Neural cell (in vitro differentiated cells): Measurements from ENCODE around the gene LAMP1. TPM values are rescaled to one million over a fixed set of nuclear protein-coding genes. Genes with fewer than 3 reads are reported as not detected.

Experiments
- H2AFZ ChIP-seq: fragments of 200-600, 300-800 bp; sonication (generic), shearing (Covaris generic); 2 replicates; pipeline ENCODE4 v1.6.0; 2014; ENCODE audit warnings: low read depth, mild to moderate bottlenecking, antibody characterized with exemption, low read length, moderate library complexity
- H3F3A ChIP-seq: fragments of 200-600 bp; shearing (Covaris generic); 2 replicates; pipeline ENCODE4 v1.6.1; 2016; ENCODE audit warnings: mild to moderate bottlenecking, moderate library complexity, mixed read lengths, antibody characterized with exemption, low read length; ENCODE audit not compliant: insufficient read depth, poor library complexity, severe bottlenecking
- H3K27ac ChIP-seq: fragments of 200-600, 300-800 bp; sonication (generic), shearing (Covaris generic); 2 replicates; pipeline ENCODE4 v1.5.1; 2014; ENCODE audit warnings: mild to moderate bottlenecking, low read length, moderate library complexity
- H3K27me3 ChIP-seq: fragments of 300-800, 200-600 bp; sonication (generic), shearing (Covaris generic); 2 replicates; pipeline ENCODE4 v1.6.0; 2014; ENCODE audit warnings: mild to moderate bottlenecking, low read depth, low read length, moderate library complexity; ENCODE audit not compliant: insufficient read depth
- H3K36me3 ChIP-seq: fragments of 300-800, 200-600 bp; sonication (generic), shearing (Covaris generic); 2 replicates; pipeline ENCODE4 v1.5.1; 2014; ENCODE audit warnings: mild to moderate bottlenecking, antibody characterized with exemption, low read length, moderate library complexity; ENCODE audit not compliant: insufficient read depth
- H3K4me2 ChIP-seq: fragments of 300-800, 200-600 bp; sonication (generic), shearing (Covaris generic); 2 replicates; pipeline ENCODE4 v1.6.0; 2014; ENCODE audit warnings: mild to moderate bottlenecking, low read length
- H3K4me3 ChIP-seq: fragments of 300-800, 200-600 bp; sonication (generic), shearing (Covaris generic); 2 replicates; pipeline ENCODE4 v1.5.1; 2014; ENCODE audit warnings: mild to moderate bottlenecking, low read length, moderate library complexity
- H3K79me2 ChIP-seq: fragments of 200-600 bp; shearing (Covaris generic); replicated peaks from 2 replicates; pipeline ENCODE4 v1.6.0; 2014; ENCODE audit warnings: mild to moderate bottlenecking, low read length, moderate library complexity; ENCODE audit not compliant: insufficient read depth
- H3K9ac ChIP-seq: fragments of 300-800, 200-600 bp; sonication (generic), shearing (Covaris generic); 2 replicates; pipeline ENCODE4 v1.6.1; 2016; ENCODE audit warnings: mild to moderate bottlenecking, low read length, mixed read lengths
- H3K9me2 ChIP-seq: fragments of 200-600 bp; shearing (Covaris generic); 2 replicates; pipeline ENCODE4 v1.6.1; 2016; ENCODE audit warnings: mild to moderate bottlenecking, low read length, mixed read lengths; ENCODE audit not compliant: insufficient read depth
- H3K9me3 ChIP-seq: fragments of 200-600, 300-800 bp; sonication (generic), shearing (Covaris generic); 2 replicates; pipeline ENCODE4 v1.6.1; 2016; ENCODE audit warnings: mild to moderate bottlenecking, mixed run types, low read length, moderate library complexity, mixed read lengths
- H4K20me1 ChIP-seq: fragments of 200-600 bp; shearing (Covaris generic); 2 replicates; pipeline ENCODE4 v1.6.1; 2016; ENCODE audit warnings: mild to moderate bottlenecking, mixed run types; ENCODE audit not compliant: insufficient read depth
- CTCF ChIP-seq: fragments of 450-650 bp; IDR thresholded peaks from 2 replicates; pipeline ENCODE4 v1.5.1; 2014; ENCODE audit warnings: antibody characterized with exemption, mild to moderate bottlenecking, moderate library complexity; ENCODE audit not compliant: poor library complexity, severe bottlenecking
- EP300 ChIP-seq: fragments of 450-650 bp; conservative IDR thresholded peaks from 2 replicates; pipeline ENCODE4 v1.6.1; 2014; ENCODE audit warnings: antibody characterized with exemption, mild to moderate bottlenecking, moderate library complexity; ENCODE audit not compliant: poor library complexity, severe bottlenecking
- EZH2 ChIP-seq: fragments of 200-600, 300-800 bp; shearing (Covaris generic), sonication (generic); IDR thresholded peaks from 2 replicates; pipeline ENCODE4 v1.6.1; 2014; ENCODE audit warnings: antibody characterized with exemption, low read length, borderline replicate concordance, mild to moderate bottlenecking; ENCODE audit not compliant: insufficient read depth, poor library complexity, severe bottlenecking
- POLR2AphosphoS5 ChIP-seq: IDR thresholded peaks from 2 replicates; pipeline ENCODE4 v1.6.1; 2012
- RAD21 ChIP-seq: fragments of 450-650 bp; conservative IDR thresholded peaks from 2 replicates; pipeline ENCODE4 v1.6.1; 2014; ENCODE audit warnings: antibody characterized with exemption, mild to moderate bottlenecking, moderate library complexity
- REST ChIP-seq: IDR thresholded peaks from 2 replicates; pipeline ENCODE4 v1.6.1; 2012; ENCODE audit warnings: borderline replicate concordance
- SMC3 ChIP-seq: fragments of 450-650 bp; conservative IDR thresholded peaks from 2 replicates; pipeline ENCODE4 v1.6.1; 2014; ENCODE audit warnings: antibody characterized with exemption, mild to moderate bottlenecking, moderate library complexity; ENCODE audit not compliant: poor library complexity
- TAF1 ChIP-seq: IDR thresholded peaks from 2 replicates; pipeline ENCODE4 v1.6.1; 2012; ENCODE audit warnings: low read depth
- polyA plus RNA-seq: library from polyadenylated mRNA; depleted of rRNA; stranded (reverse); fragments of >200 nt; gene quantifications from 2 replicates; pipeline ENCODE4 v1.2.3, GENCODE V29; 2014

LAMP1 gene
- polyA plus RNA-seq, 1 donor from 2014 or later = 69.7 TPM

- no peak overlapping the region for H3K9ac ChIP-seq
- no peak overlapping the region for H3K27ac ChIP-seq
- no peaks in the 10 kb centered on the region for H3F3A ChIP-seq
- no peaks in the 10 kb centered on the region for H3K9me3 ChIP-seq
- no peaks in the 10 kb centered on the region for H3K27me3 ChIP-seq
- H3K4me2 ChIP-seq = no peak overlapping the region
- no peaks in the 10 kb centered on the region for H3K9me2 ChIP-seq
- TF ChIP-seq EP300 (no peak), CTCF (no peak), REST (no peak), EZH2 (no peak), SMC3 (no peak), RAD21 (no peak), POLR2AphosphoS5 (no peak), TAF1 (no peak)
- no peaks in the 10 kb centered on the region for H3K79me2 ChIP-seq
- H2AFZ ChIP-seq = no peak overlapping the region
- H4K20me1 ChIP-seq = no peaks in the 10 kb centered on the region
- H3K36me3 ChIP-seq = no peaks in the 10 kb centered on the region
- no peak overlapping the region for H3K4me3 ChIP-seq
Observed at GRCh38 chr13:113354831-113355610, 58.0 kb downstream of the LAMP1 start.

GRCh38 chr13:113355621-113356020 lies 58.6 kb downstream of the LAMP1 start:
- H3K27me3 ChIP-seq = no peaks in the 10 kb centered on the region
- no peaks in the 10 kb centered on the region for H4K20me1 ChIP-seq
- no peak overlapping the region for H3K27ac ChIP-seq
- no peaks in the 10 kb centered on the region for H3F3A ChIP-seq
- no peak overlapping the region for H3K9ac ChIP-seq
- no peak for TF ChIP-seq SMC3
- no peak for TF ChIP-seq EZH2
- TF ChIP-seq TAF1 = no peak
- no peaks in the 10 kb centered on the region for H3K36me3 ChIP-seq
- no peaks in the 10 kb centered on the region for H3K9me2 ChIP-seq
- H3K4me2 ChIP-seq = no peak overlapping the region
- no peak overlapping the region for H2AFZ ChIP-seq
- no peak overlapping the region for H3K4me3 ChIP-seq
- no peaks in the 10 kb centered on the region for H3K79me2 ChIP-seq
- no peaks in the 10 kb centered on the region for H3K9me3 ChIP-seq
